Ectodermal cell (in vitro differentiated cells): ENCODE results near the gene NEUROD6.

Experiments
- H3K27ac ChIP-seq: 2 replicates; pipeline ENCODE4 v1.7.0; 2013; ENCODE audit warnings: mild to moderate bottlenecking, low read depth, low read length; ENCODE audit not compliant: insufficient read depth, poor library complexity, severe bottlenecking
- H3K27me3 ChIP-seq: 2 replicates; pipeline ENCODE4 v1.7.0; 2013; ENCODE audit warnings: mild to moderate bottlenecking, low read length; ENCODE audit not compliant: insufficient read depth, control insufficient read depth, poor library complexity, severe bottlenecking
- H3K36me3 ChIP-seq: one replicate; pipeline ENCODE4 v1.7.0; 2013; ENCODE audit warnings: low read length; ENCODE audit not compliant: control insufficient read depth, insufficient read depth
- H3K4me1 ChIP-seq: one replicate; pipeline ENCODE4 v1.7.0; 2013; ENCODE audit warnings: low read length; ENCODE audit not compliant: control insufficient read depth, insufficient read depth
- H3K4me3 ChIP-seq: 2 replicates; pipeline ENCODE4 v1.7.0; 2013; ENCODE audit warnings: low read depth, low read length, control low read depth; ENCODE audit not compliant: insufficient read depth
- H3K9me3 ChIP-seq: 2 replicates; pipeline ENCODE4 v1.7.0; 2013; ENCODE audit warnings: mild to moderate bottlenecking, low read length, moderate library complexity; ENCODE audit not compliant: control insufficient read depth
- WGBS, 2 experiments: methylation state at CpG; one replicate each; pipeline ENCODE4 v1.1.7; 2013; ENCODE audit warnings: missing lambda C conversion rate in 2 of 2; 5-methylcytosine and 5-hydroxymethylcytosine counted together

NEUROD6 gene

DNA sequence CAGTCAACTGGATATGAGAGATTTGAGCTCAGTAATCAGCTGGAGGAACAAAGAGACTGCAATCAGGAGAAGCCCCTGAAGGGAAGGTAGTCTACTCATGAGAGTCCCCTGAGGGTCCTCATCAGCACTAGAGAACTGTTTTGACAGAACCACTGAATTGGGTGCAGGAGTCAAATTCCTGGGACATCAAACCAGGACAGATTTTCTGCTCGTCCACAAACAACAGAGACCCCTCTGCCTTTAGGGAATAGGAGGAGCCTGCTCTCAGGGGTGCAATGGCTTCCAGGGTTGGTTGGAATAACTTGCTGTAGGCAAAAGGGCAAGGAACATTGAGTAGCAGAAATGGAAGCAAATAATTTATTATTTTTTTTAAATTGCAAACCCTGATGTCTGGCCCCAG, 21.9 kb upstream of the NEUROD6 start:
- 57 to 73% methylated on average over 1 of the region's 1 CpG for WGBS, 2 experiments
- Histone ChIP-seq H3K4me1 (no peaks in the 10 kb centered on the region), H3K36me3 (no peaks in the 10 kb centered on the region), H3K9me3 (no peaks in the 10 kb centered on the region), H3K4me3 (no peak overlapping the region), H3K27ac (no peak overlapping the region), H3K27me3 (no peaks in the 10 kb centered on the region)

DNA sequence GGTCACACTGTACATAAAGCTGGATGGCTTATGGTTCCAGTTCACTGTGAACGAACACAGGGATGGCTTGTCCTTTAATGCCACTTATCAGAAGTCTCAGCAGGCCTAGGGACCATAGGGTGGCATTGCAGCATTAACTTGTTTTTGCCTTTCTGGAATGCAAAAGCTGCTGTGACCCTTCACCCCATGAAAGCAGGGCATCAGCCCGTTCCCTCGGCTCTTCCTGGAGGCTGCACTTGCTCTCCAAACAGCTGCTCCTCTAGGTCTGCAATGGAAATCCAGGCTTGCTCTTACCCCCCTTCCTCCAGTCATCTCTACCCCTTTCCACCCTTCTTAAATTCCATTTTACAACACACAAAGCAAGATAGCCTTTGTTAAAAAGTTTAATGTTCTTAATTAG, 17.9 kb upstream of the NEUROD6 start:
- WGBS, 2 experiments = 75 to 82% methylated on average over 3 of the region's 3 CpGs
- Histone ChIP-seq H3K36me3 (no peaks in the 10 kb centered on the region), H3K9me3 (no peaks in the 10 kb centered on the region), H3K4me3 (no peak overlapping the region), H3K4me1 (no peaks in the 10 kb centered on the region), H3K27ac (no peak overlapping the region), H3K27me3 (no peaks in the 10 kb centered on the region)

DNA sequence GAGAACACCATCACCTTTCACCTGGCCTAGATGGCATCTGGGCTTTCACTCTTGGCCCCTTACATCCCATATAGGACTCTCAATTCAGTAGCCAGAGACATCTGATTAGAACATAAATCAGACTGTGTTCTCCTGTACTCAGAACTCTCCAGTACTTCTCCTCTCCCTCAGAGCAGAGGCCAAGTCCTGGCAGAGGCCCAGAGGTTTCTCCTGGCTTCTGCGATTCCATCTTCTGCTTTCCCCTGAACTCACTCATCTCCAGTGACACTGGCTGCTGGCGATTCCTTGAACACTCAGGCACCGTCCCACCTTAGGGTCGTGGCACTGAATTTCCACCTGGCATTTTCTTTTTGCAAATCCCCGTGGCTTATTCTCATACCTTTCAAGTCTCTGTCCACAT, 4.9 kb upstream of the NEUROD6 start:
- no peaks in the 10 kb centered on the region for H3K9me3 ChIP-seq
- no peak overlapping the region for H3K27ac ChIP-seq
- H3K4me1 ChIP-seq = no peaks in the 10 kb centered on the region
- WGBS, 2 experiments = 91 to 92% methylated on average over 5 of the region's 5 CpGs
- H3K36me3 ChIP-seq = no peaks in the 10 kb centered on the region
- H3K4me3 ChIP-seq = no peak overlapping the region
- no peaks in the 10 kb centered on the region for H3K27me3 ChIP-seq

- WGBS, 2 experiments = 87 to 100% methylated on average over 1 to 3 of the region's 3 CpGs
- Histone ChIP-seq H3K4me3 (no peak overlapping the region), H3K36me3 (no peaks in the 10 kb centered on the region), H3K9me3 (no peaks in the 10 kb centered on the region), H3K27me3 (no peaks in the 10 kb centered on the region), H3K27ac (no peak overlapping the region), H3K4me1 (no peaks in the 10 kb centered on the region)
These were observed 3.2 kb upstream of the NEUROD6 start for GRCh38 chr7:31343516-31344305.

- no peaks in the 10 kb centered on the region for H3K4me1 ChIP-seq
- no peak overlapping the region for H3K27ac ChIP-seq
- H3K9me3 ChIP-seq = no peaks in the 10 kb centered on the region
- no peaks in the 10 kb centered on the region for H3K36me3 ChIP-seq
- H3K27me3 ChIP-seq = peaks cover 18% of the 10 kb centered on the region
- 84 to 88% methylated on average over 5 of the region's 5 CpGs for WGBS, 2 experiments
- no peak overlapping the region for H3K4me3 ChIP-seq
These were observed 615 bp upstream of the NEUROD6 start for GRCh38 chr7:31341141-31341540.

DNA sequence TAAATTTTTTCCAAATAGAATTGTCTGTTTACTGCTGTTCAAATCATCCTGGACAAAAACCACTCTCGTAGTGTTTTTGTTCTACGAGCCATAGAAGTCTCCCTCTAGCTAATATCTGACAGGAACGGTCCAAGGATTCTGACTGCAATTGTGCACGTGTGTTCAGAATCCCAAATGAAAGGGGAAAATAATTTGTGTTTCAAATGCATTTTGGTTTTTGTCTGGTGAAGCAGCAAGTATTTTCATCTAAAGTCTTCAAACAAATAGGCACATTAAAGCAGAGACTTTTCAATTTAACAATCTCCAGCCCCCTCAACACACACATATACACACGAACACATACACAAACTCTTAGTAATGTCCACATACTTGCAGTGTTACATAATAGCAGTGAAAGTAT, 475 bp downstream of the NEUROD6 start:
- H3K9me3 ChIP-seq = no peaks in the 10 kb centered on the region
- no peaks in the 10 kb centered on the region for H3K4me1 ChIP-seq
- H3K27me3 ChIP-seq = peaks cover 28% of the 10 kb centered on the region
- H3K36me3 ChIP-seq = no peaks in the 10 kb centered on the region
- no peak overlapping the region for H3K4me3 ChIP-seq
- no peak overlapping the region for H3K27ac ChIP-seq
- WGBS, 2 experiments = 69 to 72% methylated on average over 4 of the region's 5 CpGs

- H3K27ac ChIP-seq = no peak overlapping the region
- no peaks in the 10 kb centered on the region for H3K36me3 ChIP-seq
- H3K4me1 ChIP-seq = no peaks in the 10 kb centered on the region
- no peaks in the 10 kb centered on the region for H3K9me3 ChIP-seq
- peaks cover 28% of the 10 kb centered on the region for H3K27me3 ChIP-seq
- 92 to 94% methylated on average over 14 of the region's 14 CpGs for WGBS, 2 experiments
- no peak overlapping the region for H3K4me3 ChIP-seq
These were observed 1.8 kb downstream of the NEUROD6 start for GRCh38 chr7:31338706-31339105.

DNA sequence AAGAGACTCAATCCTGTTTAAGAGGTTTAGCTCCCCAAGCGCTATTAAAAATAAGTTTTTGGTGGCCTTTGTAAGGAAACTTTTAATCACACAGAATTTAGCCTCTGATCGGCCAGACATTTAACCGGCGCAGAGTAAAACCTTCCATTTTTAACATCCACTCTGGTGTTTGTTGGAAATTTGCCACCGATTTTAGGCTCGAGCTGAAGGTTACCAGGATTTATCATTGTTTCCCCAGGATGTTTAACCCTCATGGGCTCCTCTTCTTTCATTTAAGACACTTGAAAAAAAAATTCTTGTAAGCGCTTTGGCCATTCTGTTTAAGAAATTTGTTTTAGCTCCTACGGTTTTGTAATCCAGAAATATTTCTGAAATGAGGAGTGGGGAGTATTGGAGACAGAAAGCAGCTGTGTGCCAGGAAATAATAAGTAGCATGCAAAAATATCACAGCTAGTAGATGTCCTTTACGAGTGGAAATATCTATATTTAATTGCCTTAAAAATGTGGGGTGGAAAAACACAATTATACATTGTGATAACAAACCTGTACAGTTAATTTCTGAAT, 3.4 kb downstream of the NEUROD6 start:
- no peaks in the 10 kb centered on the region for H3K4me1 ChIP-seq
- no peaks in the 10 kb centered on the region for H3K9me3 ChIP-seq
- H3K4me3 ChIP-seq = no peak overlapping the region
- H3K27ac ChIP-seq = no peak overlapping the region
- no peaks in the 10 kb centered on the region for H3K36me3 ChIP-seq
- 90 to 93% methylated on average over 8 to 9 of the region's 9 CpGs for WGBS, 2 experiments
- peaks cover 28% of the 10 kb centered on the region for H3K27me3 ChIP-seq

- WGBS, 2 experiments = 70 to 72% methylated on average over 71 of the region's 71 CpGs
- H3K4me3 ChIP-seq = no peak overlapping the region
- no peaks in the 10 kb centered on the region for H3K4me1 ChIP-seq
- no peak overlapping the region for H3K27ac ChIP-seq
- H3K36me3 ChIP-seq = no peaks in the 10 kb centered on the region
- no peaks in the 10 kb centered on the region for H3K9me3 ChIP-seq
- peaks cover 28% of the 10 kb centered on the region for H3K27me3 ChIP-seq
These were observed 4.1 kb downstream of the NEUROD6 start for GRCh38 chr7:31336202-31337001.

GRCh38 chr7:31335884-31336201, 4.7 kb downstream of the NEUROD6 start:
- Histone ChIP-seq H3K9me3 (no peaks in the 10 kb centered on the region), H3K27me3 (peaks cover 28% of the 10 kb centered on the region), H3K4me1 (no peaks in the 10 kb centered on the region), H3K27ac (no peak overlapping the region), H3K4me3 (no peak overlapping the region), H3K36me3 (no peaks in the 10 kb centered on the region)
- 73 to 82% methylated on average over 12 of the region's 12 CpGs for WGBS, 2 experiments
